Activated CD8-positive, alpha-beta memory T cell treated with anti-CD3 and anti-CD28 coated beads for 24 hours (primary cell): ENCODE measurements around the gene NTSR2.

ENCODE experiments used
- DNase-seq: peaks from one replicate; pipeline ENCODE4 v3.0.0-alpha.2; 2020

Gene NTSR2

DNA sequence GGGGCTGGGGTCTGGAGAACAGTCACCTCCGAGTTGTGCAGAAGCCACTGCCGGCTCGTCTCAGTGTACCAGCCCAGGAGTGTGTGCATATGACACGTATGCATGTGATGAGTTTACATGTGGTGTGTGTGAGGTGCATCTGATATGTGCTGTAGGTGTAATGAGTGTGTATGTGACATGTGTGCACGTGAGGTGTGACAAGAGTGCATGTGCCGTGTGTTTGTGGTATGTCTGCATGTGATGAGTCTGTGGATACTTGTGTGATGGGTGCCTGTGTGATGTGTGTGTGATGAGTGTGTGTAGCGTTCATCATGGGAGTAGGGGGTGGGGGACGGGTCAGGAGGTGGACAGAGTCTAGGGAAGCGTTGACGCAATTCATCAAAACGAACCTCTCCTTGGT is 12.8 kb downstream of the NTSR2 start:
- no peak for DNase-seq

GRCh38 chr2:11656671-11657101 is 13.3 kb downstream of the NTSR2 start:
- no peak for DNase-seq

GRCh38 chr2:11656252-11656651 is 13.7 kb downstream of the NTSR2 start:
- DNase-seq = no peak

GRCh38 chr2:11655495-11655894 is 14.5 kb downstream of the NTSR2 start:
- DNase-seq = no peak

DNA sequence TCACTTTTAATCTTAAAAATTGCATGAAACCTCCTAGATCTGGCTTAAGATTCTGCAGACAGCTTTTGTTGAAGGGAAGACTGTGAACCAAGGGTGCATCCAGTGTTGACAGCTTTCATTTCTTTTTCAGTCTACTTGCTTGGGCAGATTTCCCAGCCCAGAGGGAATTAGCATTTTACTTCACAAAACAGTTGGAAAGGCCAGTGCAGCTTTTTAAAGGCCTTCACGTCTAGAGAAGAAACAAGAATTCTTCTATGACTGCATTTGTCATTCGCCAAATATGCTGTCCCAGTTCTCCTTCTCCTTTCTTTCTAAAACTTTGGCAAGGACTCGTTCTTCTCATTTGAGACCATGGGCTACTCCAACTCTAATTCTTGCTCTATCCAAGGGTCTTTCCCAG is 17.4 kb downstream of the NTSR2 start:
- no peak for DNase-seq

- no peak for DNase-seq
These were observed 18.0 kb downstream of the NTSR2 start for GRCh38 chr2:11651856-11652548.

GRCh38 chr2:11649093-11649492 is 20.9 kb downstream of the NTSR2 start:
- no peak for DNase-seq

- DNase-seq = no peak
These were observed 22.0 kb downstream of the NTSR2 start for GRCh38 chr2:11647834-11648600.

DNA sequence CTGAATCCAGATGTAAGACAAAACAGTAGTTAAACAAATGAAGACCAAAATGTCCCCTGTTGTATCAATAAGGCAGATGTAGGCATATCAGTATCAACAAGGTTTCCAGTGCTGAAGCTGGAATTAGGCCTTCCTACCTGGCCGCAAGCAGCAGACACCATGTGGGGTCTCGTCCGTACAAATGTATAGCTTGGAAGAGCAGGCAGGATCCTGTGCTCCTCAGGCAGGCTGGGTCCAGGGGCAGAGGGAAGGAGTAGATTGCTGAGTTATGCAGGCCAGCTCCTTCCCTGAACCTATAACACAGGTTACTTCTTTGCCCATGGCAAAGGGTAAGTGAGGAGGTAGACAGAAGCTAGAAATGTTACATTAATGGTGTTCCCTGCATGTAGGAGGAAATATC is 23.5 kb downstream of the NTSR2 start:
- no peak for DNase-seq

DNA sequence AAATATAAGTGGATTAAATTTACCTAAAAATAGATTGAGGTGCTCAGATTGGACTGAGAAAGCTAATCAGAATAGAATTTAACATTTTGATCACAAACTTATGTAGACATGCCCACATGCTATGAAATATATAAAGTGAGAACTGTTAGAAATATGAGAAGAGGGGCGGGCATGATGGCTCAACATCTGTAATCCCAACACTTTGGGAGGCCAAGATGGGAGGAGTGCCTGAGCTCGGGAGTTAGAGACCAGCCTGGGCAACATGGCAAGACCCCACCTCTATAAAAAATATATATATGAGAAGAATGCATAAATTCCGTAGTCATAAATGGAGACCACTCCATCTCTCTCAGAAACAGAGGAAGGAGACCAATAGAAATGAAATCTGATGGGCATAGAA is 25.7 kb downstream of the NTSR2 start:
- no peak for DNase-seq

- DNase-seq = no peak
These were observed 27.0 kb downstream of the NTSR2 start for GRCh38 chr2:11642972-11643371.

GRCh38 chr2:11640132-11640531 is 29.9 kb downstream of the NTSR2 start:
- DNase-seq = no peak

DNA sequence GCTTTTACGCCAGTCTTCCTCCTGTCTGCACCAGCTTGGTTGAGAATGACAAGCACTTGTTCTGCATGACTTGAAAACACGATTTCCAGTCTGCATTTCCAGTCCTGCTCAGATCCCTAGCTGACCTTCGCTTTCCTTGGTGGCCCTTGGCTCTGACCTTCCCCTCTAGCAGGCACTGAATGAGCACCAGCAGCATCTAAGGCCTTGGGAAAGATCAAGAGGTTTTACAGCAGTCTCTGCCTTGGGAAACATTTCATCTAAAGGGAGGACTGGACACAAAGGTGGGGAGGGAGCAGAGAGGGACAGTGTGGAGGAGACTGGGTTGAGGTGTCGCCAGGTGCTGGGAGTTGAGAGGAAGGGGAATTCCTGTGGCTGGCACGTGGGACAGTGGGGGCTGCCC is 30.5 kb downstream of the NTSR2 start:
- no peak for DNase-seq

GRCh38 chr2:11637546-11637945 is 32.4 kb downstream of the NTSR2 start:
- DNase-seq = no peak

GRCh38 chr2:11636593-11637295 is 33.3 kb downstream of the NTSR2 start:
- DNase-seq = no peak

GRCh38 chr2:11635141-11635540 is 34.9 kb downstream of the NTSR2 start:
- no peak for DNase-seq

GRCh38 chr2:11634584-11634983 is 35.4 kb downstream of the NTSR2 start:
- no peak for DNase-seq

- DNase-seq = no peak
These were observed 36.0 kb downstream of the NTSR2 start for GRCh38 chr2:11633923-11634478.

GRCh38 chr2:11631462-11631861 is 38.5 kb downstream of the NTSR2 start:
- no peak for DNase-seq

DNA sequence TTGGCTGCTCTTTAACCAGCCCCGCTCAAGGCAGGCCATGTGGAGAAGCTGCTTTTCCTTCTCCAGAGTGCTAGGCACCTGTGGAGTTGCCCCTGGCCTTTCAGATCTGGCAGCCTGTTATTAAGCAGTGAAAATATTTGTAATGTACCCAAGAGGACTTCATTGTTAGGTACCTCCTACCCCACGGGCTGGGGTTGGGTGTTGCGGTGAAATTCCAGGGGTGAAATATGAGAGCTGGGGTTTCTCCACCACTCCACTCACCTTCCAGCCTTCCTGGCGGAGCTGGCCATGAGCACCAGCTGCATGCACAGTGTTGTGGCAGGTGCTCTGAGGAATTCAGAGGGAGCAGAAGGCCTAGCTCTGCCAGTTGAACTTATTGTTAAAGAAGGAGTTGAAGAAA is 39.1 kb downstream of the NTSR2 start:
- no peak for DNase-seq

DNA sequence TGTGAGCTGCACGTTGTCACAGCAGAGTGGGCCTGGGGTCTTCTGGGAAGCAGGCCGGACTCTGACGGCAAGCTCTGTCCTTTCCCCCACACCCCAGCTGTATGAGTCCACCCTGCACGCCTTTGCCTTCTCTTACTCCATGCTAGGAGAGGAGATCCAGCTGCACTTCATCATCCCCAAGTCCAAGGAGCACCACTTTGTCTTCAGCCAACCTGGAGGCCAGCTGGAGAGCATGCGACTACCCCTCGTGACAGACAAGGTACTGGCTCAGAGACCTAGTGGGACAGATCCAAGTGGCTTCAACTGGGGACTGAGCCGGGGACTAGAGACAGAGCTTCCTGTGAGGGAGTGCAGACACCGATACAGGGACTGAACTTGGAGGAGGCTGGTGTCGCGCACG is 40.1 kb downstream of the NTSR2 start:
- DNase-seq = no peak

GRCh38 chr2:11629215-11629614 is 40.8 kb downstream of the NTSR2 start:
- no peak for DNase-seq

- DNase-seq = no peak
These were observed 41.3 kb downstream of the NTSR2 start for GRCh38 chr2:11628675-11629074.

DNA sequence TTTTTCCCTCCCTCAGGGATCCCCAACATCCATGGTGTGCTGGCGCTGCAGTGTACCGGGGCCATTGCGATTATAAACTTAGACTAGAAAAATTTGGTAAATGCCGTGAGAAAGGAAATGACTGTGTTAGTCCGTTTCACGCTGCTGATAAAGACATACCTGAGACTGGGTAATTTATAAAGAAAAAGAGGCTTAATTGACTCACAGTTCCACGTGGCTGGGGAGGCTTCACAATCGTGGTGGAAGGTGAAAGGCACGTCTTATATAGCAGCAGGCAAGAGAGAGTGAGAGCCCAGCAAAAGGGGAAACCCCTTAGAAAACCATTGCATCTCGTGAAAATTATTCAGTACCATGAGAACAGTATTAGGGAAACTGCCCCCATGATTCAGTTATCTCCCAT is 44.3 kb downstream of the NTSR2 start:
- no peak for DNase-seq
